Activated T-cell treated with anti-CD3 and anti-CD28 coated beads for 48 hours (primary cell): ENCODE measurements around the gene CEBPE.

Experiments
- DNase-seq: peaks from one replicate; pipeline ENCODE4 v3.0.0-alpha.2; 2020; ENCODE audit warnings: low read depth

The CEBPE gene

GRCh38 chr14:23102801-23103200, 16.3 kb downstream of the CEBPE start:
- no peak for DNase-seq

GRCh38 chr14:23101986-23102625, 16.9 kb downstream of the CEBPE start:
- no peak for DNase-seq

- no peak for DNase-seq
These were observed 17.7 kb downstream of the CEBPE start for GRCh38 chr14:23101213-23101970.

- no peak for DNase-seq
These were observed 19.7 kb downstream of the CEBPE start for GRCh38 chr14:23099212-23099861.

GRCh38 chr14:23097786-23098185, 21.3 kb downstream of the CEBPE start:
- no peak for DNase-seq

- peak; percentile 97 for DNase-seq
These were observed 23.6 kb downstream of the CEBPE start, which contains the start of gene C14orf119 for GRCh38 chr14:23095196-23096108. TSS of gene C14orf119 (plus strand) at chr14:23095505. CDS start at chr14:23097659, 2,154 bp downstream.

GRCh38 chr14:23094666-23095195, 24.3 kb downstream of the CEBPE start, which contains the start of gene ACIN1:
TSS of gene ACIN1 (minus strand) at chr14:23095136. CDS start at chr14:23095112, 24 bp downstream.
- DNase-seq, result peak; percentile 71

- DNase-seq, result no peak
These were observed 24.9 kb downstream of the CEBPE start for GRCh38 chr14:23093991-23094665.

GRCh38 chr14:23093526-23093925, 25.5 kb downstream of the CEBPE start:
- no peak for DNase-seq

- no peak for DNase-seq
These were observed 26.0 kb downstream of the CEBPE start for GRCh38 chr14:23093104-23093503.

GRCh38 chr14:23091294-23092225, 27.5 kb downstream of the CEBPE start:
- DNase-seq, result no peak

GRCh38 chr14:23090254-23090636, 28.8 kb downstream of the CEBPE start:
- no peak for DNase-seq

- DNase-seq, result no peak
These were observed 29.4 kb downstream of the CEBPE start for GRCh38 chr14:23089498-23090253.

- no peak for DNase-seq
These were observed 32.5 kb downstream of the CEBPE start for GRCh38 chr14:23086565-23086964.

- DNase-seq, result no peak
These were observed 33.6 kb downstream of the CEBPE start for GRCh38 chr14:23085458-23085857.

- no peak for DNase-seq
These were observed 38.6 kb downstream of the CEBPE start for GRCh38 chr14:23080474-23080873.

- no peak for DNase-seq
These were observed 39.3 kb downstream of the CEBPE start for GRCh38 chr14:23079716-23080115.

- DNase-seq, result no peak
These were observed 40.4 kb downstream of the CEBPE start for GRCh38 chr14:23078692-23079116.

- DNase-seq, result no peak
These were observed 41.1 kb downstream of the CEBPE start for GRCh38 chr14:23077962-23078361.
